Lower leg skin (tissue), 4 donors: ENCODE results near the gene CITED2. TPM values are rescaled to one million over a fixed set of nuclear protein-coding genes. Genes with fewer than 3 reads are reported as not detected.

ENCODE experiments used
- DNase-seq, 2 donors: peaks; one replicate each; pipeline ENCODE4 v3.0.0-alpha.2; 2019; ENCODE audit warnings: low spot score in 2 of 2
- H3K4me3 ChIP-seq: fragments of 200-600 bp; sonication (generic); 2 replicates; pipeline ENCODE4 v1.5.1; 2017; ENCODE audit warnings: mild to moderate bottlenecking, low read depth; ENCODE audit not compliant: poor library complexity, severe bottlenecking
- POLR2A ChIP-seq, 2 donors: fragments of 450-650 bp; IDR thresholded peaks; one replicate each; pipeline ENCODE4 v1.6.1; 2016 to 2017; ENCODE audit warnings: antibody characterized with exemption in 2 of 2, mild to moderate bottlenecking in 1 of 2, moderate library complexity in 1 of 2
- WGBS, 2 donors: methylation state at CpG; one replicate each; pipeline ENCODE4 v1.1.5; 2018; 5-methylcytosine and 5-hydroxymethylcytosine counted together
- intact Hi-C: fragments of 100-400 bp; cut with DNase I; formaldehyde crosslinking; loops from one replicate; pipeline ENCODE4 v1.15.0; 2023; ENCODE audit warnings: low total_unique reads
- total RNA-seq, 4 donors: library from RNA; depleted of rRNA; stranded (reverse); fragments of >200 nt; gene quantifications; one replicate each; pipeline ENCODE4 v1.1.0, GENCODE V29; 2016
- TF ChIP-seq, protein P1 (sequence below), 3 donors: fragments of 450-650 bp; IDR thresholded peaks; one replicate each; pipeline ENCODE4 v1.5.1; 2016; ENCODE audit warnings: antibody characterized with exemption in 3 of 3, mild to moderate bottlenecking in 3 of 3, moderate library complexity in 2 of 3

CITED2 gene
- total RNA-seq, 4 donors from 2014 or later: 155 to 313 (median 257) TPM

- no peak overlapping the region for H3K4me3 ChIP-seq
- intact Hi-C loops: no loop called here
- DNase-seq: peak in 1 of 2 donors; percentile 55
- WGBS, 2 donors: 30 to 52% methylated on average over 1 of the region's 1 CpG
- TF ChIP-seq POLR2A (IDR thresholded peaks at IDR 0.05): no peak
- TF ChIP-seq, protein P1, sequence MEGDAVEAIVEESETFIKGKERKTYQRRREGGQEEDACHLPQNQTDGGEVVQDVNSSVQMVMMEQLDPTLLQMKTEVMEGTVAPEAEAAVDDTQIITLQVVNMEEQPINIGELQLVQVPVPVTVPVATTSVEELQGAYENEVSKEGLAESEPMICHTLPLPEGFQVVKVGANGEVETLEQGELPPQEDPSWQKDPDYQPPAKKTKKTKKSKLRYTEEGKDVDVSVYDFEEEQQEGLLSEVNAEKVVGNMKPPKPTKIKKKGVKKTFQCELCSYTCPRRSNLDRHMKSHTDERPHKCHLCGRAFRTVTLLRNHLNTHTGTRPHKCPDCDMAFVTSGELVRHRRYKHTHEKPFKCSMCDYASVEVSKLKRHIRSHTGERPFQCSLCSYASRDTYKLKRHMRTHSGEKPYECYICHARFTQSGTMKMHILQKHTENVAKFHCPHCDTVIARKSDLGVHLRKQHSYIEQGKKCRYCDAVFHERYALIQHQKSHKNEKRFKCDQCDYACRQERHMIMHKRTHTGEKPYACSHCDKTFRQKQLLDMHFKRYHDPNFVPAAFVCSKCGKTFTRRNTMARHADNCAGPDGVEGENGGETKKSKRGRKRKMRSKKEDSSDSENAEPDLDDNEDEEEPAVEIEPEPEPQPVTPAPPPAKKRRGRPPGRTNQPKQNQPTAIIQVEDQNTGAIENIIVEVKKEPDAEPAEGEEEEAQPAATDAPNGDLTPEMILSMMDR (IDR thresholded peaks at IDR 0.05): no peak
Measured at GRCh38 chr6:139398658-139399057, 24.2 kb upstream of the CITED2 start.

DNA sequence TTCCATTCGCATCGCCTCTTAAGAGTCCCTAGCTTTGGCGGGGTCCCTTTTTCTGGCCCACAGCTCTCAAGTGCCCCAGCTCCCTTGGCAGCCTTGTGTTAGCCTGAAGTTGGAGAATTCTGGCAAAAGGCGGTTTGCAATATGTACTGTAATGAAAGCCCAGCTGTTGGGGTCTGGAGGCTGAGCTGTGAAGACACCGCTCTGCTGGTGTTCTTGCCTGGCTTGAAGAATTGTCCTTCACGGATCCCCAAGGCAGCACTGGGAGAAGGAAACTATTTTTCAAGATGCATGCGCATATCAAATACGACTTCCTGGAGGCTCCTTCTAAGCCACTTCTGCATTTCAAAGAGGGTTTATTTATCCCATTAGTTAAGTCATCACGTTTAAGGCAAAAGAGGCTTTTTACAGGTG, 21.4 kb upstream of the CITED2 start:
- no peak for DNase-seq
- H3K4me3 ChIP-seq: no peak overlapping the region
- WGBS, 2 donors: 78 to 79% methylated on average over 9 of the region's 9 CpGs
- intact Hi-C loops: no loop called here
- TF ChIP-seq POLR2A (IDR thresholded peaks at IDR 0.05): no peak

DNA sequence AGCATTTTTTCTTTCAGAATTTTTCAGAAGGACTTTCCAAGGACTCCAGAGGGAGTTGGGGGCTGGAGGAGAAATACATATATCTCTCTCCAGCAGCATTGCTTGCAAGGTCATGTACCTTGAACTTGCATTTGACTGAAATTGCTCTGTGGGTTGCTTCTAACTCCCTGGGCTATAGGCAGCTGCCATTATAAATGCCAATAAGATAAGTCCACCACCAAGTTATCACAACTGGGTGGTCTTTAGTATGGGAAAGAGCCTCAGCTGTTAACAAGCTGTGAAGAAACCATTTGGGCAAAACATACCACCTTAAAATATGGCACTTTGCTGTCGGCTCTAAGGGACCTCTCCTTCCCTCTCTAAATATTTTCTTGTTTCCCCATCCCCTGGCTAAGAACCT, 20.9 kb upstream of the CITED2 start:
- WGBS, 2 donors: 81 to 85% methylated on average over 1 of the region's 1 CpG
- no peak for DNase-seq
- no peak overlapping the region for H3K4me3 ChIP-seq
- intact Hi-C loops: no loop called here
- TF ChIP-seq, protein P1 (IDR thresholded peaks at IDR 0.05): no peak
- no peak for TF ChIP-seq POLR2A (IDR thresholded peaks at IDR 0.05)

GRCh38 chr6:139394027-139394649, 19.7 kb upstream of the CITED2 start:
- no peak overlapping the region for H3K4me3 ChIP-seq
- WGBS, 2 donors: 65% methylated on average over 1 of the region's 1 CpG
- intact Hi-C loops: no loop called here
- DNase-seq: no peak
- TF ChIP-seq POLR2A (IDR thresholded peaks at IDR 0.05): no peak
- TF ChIP-seq, protein P1 (IDR thresholded peaks at IDR 0.05): no peak

- intact Hi-C loops: no loop called here
- H3K4me3 ChIP-seq: no peak overlapping the region
- WGBS, 2 donors: 82 to 96% methylated on average over 1 of the region's 1 CpG
- TF ChIP-seq, protein P1 (IDR thresholded peaks at IDR 0.05): no peak
- TF ChIP-seq POLR2A (IDR thresholded peaks at IDR 0.05): no peak
- DNase-seq: no peak
Measured at GRCh38 chr6:139392794-139393193, 18.3 kb upstream of the CITED2 start.

GRCh38 chr6:139391709-139392108, 17.3 kb upstream of the CITED2 start:
- no peak overlapping the region for H3K4me3 ChIP-seq
- no peak for TF ChIP-seq POLR2A (IDR thresholded peaks at IDR 0.05)
- TF ChIP-seq, protein P1 (IDR thresholded peaks at IDR 0.05): no peak
- 95% methylated on average over 3 of the region's 3 CpGs for WGBS, 2 donors
- no peak for DNase-seq
- intact Hi-C loops: no loop called here
